Measurements from ENCODE around the gene NFE2L1.
"Not testable (repeated sequence)": the region's sequence is repeated elsewhere in the genome, so short reads cannot be mapped to it uniquely, and the experiment has no call there.

NFE2L1 gene

GRCh38 chr17:48067808-48068207 is 19.6 kb downstream of the NFE2L1 start:
- not testable (repeated sequence) for DNase-seq (ENCODE audit: low read depth, low spot score)

GRCh38 chr17:48068491-48068961 is 20.4 kb downstream of the NFE2L1 start:
- DNase-seq (ENCODE audit: low read depth, low spot score): no peak

- DNase-seq (ENCODE audit: low read depth, low spot score): no peak
These were observed 22.0 kb downstream of the NFE2L1 start for GRCh38 chr17:48070195-48070594.

GRCh38 chr17:48071654-48072053 is 23.5 kb downstream of the NFE2L1 start:
- DNase-seq (ENCODE audit: low read depth, low spot score): no peak

GRCh38 chr17:48072811-48073210 is 24.7 kb downstream of the NFE2L1 start:
- not testable (repeated sequence) for DNase-seq (ENCODE audit: low read depth, low spot score)

- DNase-seq (ENCODE audit: low read depth, low spot score): not testable (repeated sequence)
These were observed 25.5 kb downstream of the NFE2L1 start for GRCh38 chr17:48073566-48074094.

- no peak for DNase-seq (ENCODE audit: low read depth, low spot score)
These were observed 26.3 kb downstream of the NFE2L1 start for GRCh38 chr17:48074322-48075081.

GRCh38 chr17:48077152-48077551 is 29.0 kb downstream of the NFE2L1 start:
- DNase-seq (ENCODE audit: low read depth, low spot score): not testable (repeated sequence)

- no peak for DNase-seq (ENCODE audit: low read depth, low spot score)
These were observed 33.7 kb downstream of the NFE2L1 start for GRCh38 chr17:48081858-48082257.

- no peak for DNase-seq (ENCODE audit: low read depth, low spot score)
These were observed 36.8 kb downstream of the NFE2L1 start for GRCh38 chr17:48084932-48085331.

- DNase-seq (ENCODE audit: low read depth, low spot score): no peak
These were observed 45.3 kb downstream of the NFE2L1 start for GRCh38 chr17:48093341-48094045.

GRCh38 chr17:48095611-48096010 is 47.5 kb downstream of the NFE2L1 start:
- no peak for DNase-seq (ENCODE audit: low read depth, low spot score)

- DNase-seq (ENCODE audit: low read depth, low spot score): no peak
These were observed 52.0 kb downstream of the NFE2L1 start for GRCh38 chr17:48100160-48100559.

GRCh38 chr17:48100591-48101011 is 52.4 kb downstream of the NFE2L1 start:
- no peak for DNase-seq (ENCODE audit: low read depth, low spot score)

GRCh38 chr17:48101012-48101720 is 53.0 kb downstream of the NFE2L1 start, which contains the start of gene CBX1:
CBX1 (minus strand) TSS chr17:48101478; CDS start chr17:48077004, 24,474 bp downstream.
- peak; percentile 88 for DNase-seq (ENCODE audit: low read depth, low spot score)

- DNase-seq (ENCODE audit: low read depth, low spot score): no peak
These were observed 54.0 kb downstream of the NFE2L1 start for GRCh38 chr17:48102043-48102750.

- no peak for DNase-seq (ENCODE audit: low read depth, low spot score)
These were observed 54.9 kb downstream of the NFE2L1 start for GRCh38 chr17:48102798-48103715.

GRCh38 chr17:48104440-48104839 is 56.3 kb downstream of the NFE2L1 start:
- DNase-seq (ENCODE audit: low read depth, low spot score): no peak

- DNase-seq (ENCODE audit: low read depth, low spot score): no peak
These were observed 58.6 kb downstream of the NFE2L1 start for GRCh38 chr17:48106802-48107136.
